HG02678 (cell line): ENCODE results near the gene RNF39.
"Not testable (repeated sequence)": the region's sequence is repeated elsewhere in the genome, so short reads cannot be mapped to it uniquely, and the experiment has no call there.

ENCODE experiments used
- ATAC-seq: cut with Tn5 transposase; IDR thresholded peaks from one replicate; pipeline ENCODE4 v1.9.1; 2021; ENCODE audit warnings: mild to moderate bottlenecking, moderate library complexity; ENCODE audit not compliant: unreplicated experiment

Gene RNF39

GRCh38 chr6:30075094-30075789 lies at the start of gene RNF39:
RNF39 (minus strand) TSS chr6:30075769; CDS start chr6:30075585, 184 bp downstream.
- ATAC-seq, result no peak

- no peak for ATAC-seq
Observed at GRCh38 chr6:30122515-30122914, 46.9 kb upstream of the RNF39 start.

DNA sequence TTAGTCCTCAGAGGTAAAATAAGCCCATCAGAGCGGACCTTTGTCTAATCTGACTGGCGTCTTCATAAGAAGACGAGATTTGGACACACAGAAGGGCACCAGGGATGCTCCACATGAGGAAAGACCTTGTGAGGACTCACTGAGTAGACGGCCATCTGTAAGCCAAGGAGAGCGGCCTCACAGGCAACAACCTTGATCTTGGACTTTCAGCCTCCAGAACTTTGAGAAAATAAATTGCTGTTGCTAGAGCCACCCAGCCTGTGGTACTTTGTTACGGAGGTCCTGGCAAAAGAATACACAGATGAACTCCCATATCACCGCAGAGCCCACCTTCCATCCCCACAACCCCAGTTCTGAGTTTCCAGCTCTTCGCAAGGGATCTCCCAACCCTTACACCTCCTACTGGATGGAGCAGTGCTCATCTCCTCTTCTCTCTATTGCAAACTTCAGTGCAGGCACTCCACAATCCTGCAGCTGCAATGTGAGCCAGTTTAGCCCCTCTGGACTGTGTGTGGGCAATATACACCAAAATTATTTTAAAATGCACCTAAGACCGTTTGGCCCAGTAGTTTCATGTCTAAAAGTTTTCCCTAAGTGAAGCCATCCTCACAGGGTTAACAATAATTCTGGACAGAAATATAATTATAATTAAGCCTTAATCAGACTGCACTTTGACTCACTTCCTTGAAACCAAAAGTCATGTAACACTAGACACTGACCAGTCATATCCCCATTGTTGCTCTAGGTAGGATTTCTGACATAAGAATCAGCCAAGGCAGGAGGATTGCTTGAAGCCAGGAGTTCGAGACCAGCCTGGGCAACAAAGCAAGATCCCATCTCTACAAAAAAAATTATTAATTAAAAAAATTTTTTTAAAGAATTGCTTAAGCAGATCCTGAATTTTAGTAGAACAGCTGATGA lies 46.1 kb upstream of the RNF39 start:
- no peak for ATAC-seq

DNA sequence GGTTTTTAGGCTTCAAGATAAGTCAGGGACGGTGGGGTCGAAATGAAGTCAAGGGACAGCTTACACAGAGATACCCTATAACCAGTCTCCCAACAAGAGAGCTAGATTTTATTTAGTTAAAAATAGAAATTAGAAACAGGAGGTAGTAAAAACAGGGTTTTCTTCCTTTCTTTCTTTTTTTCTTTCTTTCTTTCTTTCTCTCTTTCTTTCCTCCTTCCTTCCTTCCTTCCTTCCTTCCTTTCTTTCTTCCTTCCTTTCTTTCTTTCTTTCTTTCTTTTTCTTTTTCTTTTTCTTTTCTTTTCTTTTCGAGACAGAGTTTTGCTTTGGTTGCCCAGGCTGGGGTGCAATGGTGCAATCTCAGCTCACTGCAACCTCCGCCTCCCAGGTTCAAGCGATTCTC lies 43.1 kb upstream of the RNF39 start:
- not testable (repeated sequence) for ATAC-seq

GRCh38 chr6:30116724-30117123 lies 41.2 kb upstream of the RNF39 start:
- ATAC-seq, result no peak

DNA sequence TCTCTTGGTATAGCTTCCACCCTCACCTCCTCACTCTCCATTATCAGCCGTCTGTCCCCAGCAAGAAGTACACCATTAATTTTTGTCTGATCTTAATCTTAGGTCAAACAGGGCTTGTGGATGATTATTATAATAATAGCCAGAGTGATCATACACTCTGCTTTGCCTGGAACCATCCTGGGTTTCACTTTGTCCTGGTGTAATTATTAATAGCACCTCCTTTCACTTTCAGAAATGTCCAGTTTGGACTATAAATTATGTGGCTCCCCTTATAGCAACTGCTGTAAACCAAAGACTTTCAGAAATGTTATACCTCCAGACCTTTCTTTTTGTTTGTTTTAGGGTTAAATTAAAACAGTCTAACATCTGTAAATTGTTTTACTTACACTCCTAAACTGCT lies 38.3 kb upstream of the RNF39 start:
- no peak for ATAC-seq

- ATAC-seq, result no peak
Observed at GRCh38 chr6:30113003-30113759, 37.6 kb upstream of the RNF39 start, which contains the start of gene TRIM31. TRIM31 (minus strand) TSS chr6:30113090; CDS start chr6:30112805, 285 bp downstream.

- ATAC-seq, result no peak
Observed at GRCh38 chr6:30112402-30112994, 36.9 kb upstream of the RNF39 start.

GRCh38 chr6:30111266-30111856 lies 35.8 kb upstream of the RNF39 start:
- no peak for ATAC-seq

GRCh38 chr6:30104661-30105060 lies 29.1 kb upstream of the RNF39 start:
- ATAC-seq, result no peak

- no peak for ATAC-seq
Observed at GRCh38 chr6:30103872-30104179, 28.3 kb upstream of the RNF39 start.

DNA sequence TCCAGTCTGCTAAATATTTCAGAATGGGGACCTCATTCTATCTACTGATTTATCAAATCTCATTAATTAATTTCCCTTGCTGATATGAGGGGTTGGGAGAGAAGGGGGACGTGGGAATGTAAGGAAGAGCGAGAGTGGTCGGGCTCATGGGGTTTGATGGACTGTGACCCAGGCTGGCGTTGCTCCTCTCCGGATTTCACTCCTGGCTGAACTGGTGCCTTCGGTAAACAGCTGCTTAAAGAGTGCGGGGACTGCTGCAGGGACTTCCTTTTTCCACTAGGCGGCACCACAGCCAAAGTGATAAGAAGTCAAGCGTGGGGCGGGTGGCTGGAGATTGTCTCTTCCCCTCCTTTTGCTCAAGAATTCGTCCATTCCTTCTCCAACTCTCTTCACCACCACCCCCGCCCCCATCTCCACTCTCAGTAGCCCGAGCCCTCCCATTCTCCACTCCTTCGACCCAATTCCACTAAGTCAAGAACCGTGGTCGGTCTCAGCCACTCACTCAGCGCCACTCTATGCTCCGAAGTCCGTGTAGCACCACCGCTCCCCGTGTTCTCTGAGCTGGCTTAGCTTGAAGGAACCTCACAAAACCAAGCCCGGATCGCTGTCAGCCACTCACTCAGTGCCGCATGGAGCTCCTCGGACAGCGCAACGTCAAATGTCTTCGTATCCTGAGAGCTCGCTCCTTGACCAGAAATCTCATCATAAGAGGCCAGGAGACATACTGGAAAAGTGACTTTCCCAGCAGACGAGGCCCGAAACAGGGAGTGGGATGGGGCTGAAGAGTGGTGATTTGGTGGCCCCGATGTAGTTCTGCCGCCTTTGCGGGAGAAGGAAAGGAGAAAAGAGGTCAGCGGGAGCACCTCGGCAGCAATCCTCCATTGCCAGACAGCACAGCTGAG lies 27.7 kb upstream of the RNF39 start:
- peak; percentile 59 for ATAC-seq

DNA sequence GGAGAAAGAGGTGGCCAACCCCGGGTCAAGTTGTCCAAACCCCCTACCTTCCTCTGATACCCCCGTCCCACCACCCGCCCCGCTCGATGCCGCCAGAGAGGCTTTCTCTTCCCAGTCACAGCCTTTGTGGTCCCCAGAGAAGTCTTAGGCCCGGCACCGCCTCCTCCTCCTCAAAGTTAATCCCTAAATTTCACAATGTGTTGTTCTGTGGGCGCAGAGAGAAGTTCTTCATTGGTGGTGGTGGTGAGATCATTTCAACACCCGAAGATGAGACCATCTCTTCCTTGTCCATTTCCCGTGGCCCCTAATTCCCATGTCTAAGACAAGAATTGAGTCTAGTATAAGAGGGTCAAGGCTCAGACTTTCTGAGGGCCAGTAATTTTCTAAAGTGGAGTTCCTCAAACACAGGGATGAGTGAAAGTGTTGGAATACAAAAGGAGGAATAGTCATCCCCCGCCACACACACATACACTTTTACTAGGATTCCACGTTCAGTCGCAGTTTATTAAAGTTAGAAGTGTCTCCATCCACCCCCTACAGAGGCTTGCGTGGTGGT lies 26.9 kb upstream of the RNF39 start:
- no peak for ATAC-seq

- ATAC-seq, result peak; percentile 64
Observed at GRCh38 chr6:30101444-30102413, 26.2 kb upstream of the RNF39 start.

DNA sequence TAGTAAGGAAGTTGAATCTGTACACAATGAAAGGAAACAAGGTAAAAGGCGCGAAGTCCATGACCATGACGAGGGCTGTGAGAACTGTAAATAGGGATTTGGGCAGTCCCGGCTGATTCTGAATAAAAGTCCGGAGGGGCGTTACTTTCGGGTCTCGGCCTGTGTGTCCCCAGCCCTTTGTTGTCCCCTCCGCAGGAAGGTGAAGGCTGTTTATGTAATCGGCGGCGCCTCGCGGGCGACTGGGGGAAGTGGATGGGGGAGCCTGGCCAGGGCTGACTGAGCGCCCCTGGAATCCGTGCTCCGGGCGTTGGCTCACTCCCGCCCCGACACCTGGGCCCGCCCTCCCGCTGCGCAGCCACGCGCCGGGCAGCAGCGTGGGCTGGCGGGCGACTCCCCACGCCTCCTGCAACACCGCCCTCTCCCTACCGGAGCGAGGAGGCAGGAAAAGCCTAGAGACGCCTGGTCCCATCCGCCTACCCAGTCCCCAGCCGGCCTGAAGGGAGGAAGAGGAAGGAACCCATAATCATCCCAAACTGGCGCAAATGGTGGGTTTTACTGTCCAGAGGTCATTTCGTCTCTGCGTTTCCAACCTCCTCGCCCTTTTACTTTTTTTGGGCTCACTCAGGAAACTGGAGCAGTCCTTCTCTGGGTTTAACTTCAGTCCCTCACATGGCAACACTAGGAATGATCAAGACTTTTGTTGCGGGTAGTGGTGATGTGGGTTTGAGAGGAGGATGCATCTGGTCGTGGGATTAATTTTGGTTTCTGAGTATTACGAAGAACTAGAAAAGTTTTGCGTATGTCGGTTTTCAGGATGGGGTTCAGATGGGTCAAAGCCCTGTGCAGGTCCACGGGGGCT lies 25.2 kb upstream of the RNF39 start:
- no peak for ATAC-seq

- ATAC-seq, result no peak
Observed at GRCh38 chr6:30100154-30100553, 24.6 kb upstream of the RNF39 start.
